Keratinocyte (primary cell): Measurements from ENCODE around the gene TLE7. TPM values are rescaled to one million over a fixed set of nuclear protein-coding genes. Genes with fewer than 3 reads are reported as not detected.

ENCODE experiments used
- DNase-seq: peaks from one replicate; pipeline ENCODE4 v3.0.0-alpha.2; 2011; ENCODE audit warnings: low read depth, missing footprints, low spot score
- FAIRE-seq: peaks from 2 replicates; lab custom pipeline; 2011; peaks lifted over from hg19 to GRCh38; lab: Jason Lieb, UNC
- H2AFZ ChIP-seq: 2 replicates; pipeline ENCODE4 v1.6.0; 2012; ENCODE audit warnings: low read length, control low read depth, inconsistent platforms; ENCODE audit not compliant: control insufficient read depth
- H3K27ac ChIP-seq: 2 replicates; pipeline ENCODE4 v1.5.1; 2011; ENCODE audit warnings: low read length; ENCODE audit not compliant: control insufficient read depth, insufficient read depth
- H3K27me3 ChIP-seq: 3 replicates; pipeline ENCODE4 v1.6.0; 2011; ENCODE audit warnings: low read length; ENCODE audit not compliant: control insufficient read depth, insufficient read depth; ENCODE audit errors: extremely low read depth
- H3K36me3 ChIP-seq, 2 experiments: 2 replicates in 1 of 2; 3 replicates in 1 of 2; pipeline ENCODE4 v1.5.1; 2011; ENCODE audit warnings: low read length in 2 of 2, mild to moderate bottlenecking in 1 of 2; ENCODE audit not compliant: control insufficient read depth in 2 of 2, insufficient read depth in 2 of 2; ENCODE audit errors: extremely low read depth in 1 of 2
- H3K4me1 ChIP-seq: 3 replicates; pipeline ENCODE4 v1.5.1; 2011; ENCODE audit warnings: low read length; ENCODE audit not compliant: control insufficient read depth, insufficient read depth; ENCODE audit errors: extremely low read depth
- H3K4me2 ChIP-seq: 3 replicates; pipeline ENCODE4 v1.6.0; 2011; ENCODE audit warnings: low read depth, low read length; ENCODE audit not compliant: control insufficient read depth, insufficient read depth; ENCODE audit errors: extremely low read depth
- H3K4me3 ChIP-seq, 3 experiments: fragments of 200-600 bp in 1 of 3; sonication (generic) in 1 of 3; 2 replicates in 2 of 3; 3 replicates in 1 of 3; pipeline ENCODE4 v1.5.1; 2011 to 2016; ENCODE audit warnings: low read length in 3 of 3, mild to moderate bottlenecking in 3 of 3, control low read depth in 2 of 3, inconsistent platforms in 1 of 3, low read depth in 1 of 3, mixed read lengths in 1 of 3, mixed run types in 1 of 3, moderate library complexity in 1 of 3; ENCODE audit not compliant: control insufficient read depth in 2 of 3, insufficient read depth in 2 of 3; ENCODE audit errors: extremely low read depth in 1 of 3
- H3K79me2 ChIP-seq: 2 replicates; pipeline ENCODE4 v1.6.0; 2012; ENCODE audit warnings: low read length; ENCODE audit not compliant: control insufficient read depth, insufficient read depth
- H3K9ac ChIP-seq: 3 replicates; pipeline ENCODE4 v1.6.0; 2011; ENCODE audit warnings: low read length; ENCODE audit not compliant: control insufficient read depth, insufficient read depth; ENCODE audit errors: extremely low read depth
- H3K9me1 ChIP-seq: 3 replicates; pipeline ENCODE4 v1.6.0; 2011; ENCODE audit warnings: low read length; ENCODE audit not compliant: control insufficient read depth, insufficient read depth; ENCODE audit errors: extremely low read depth
- H3K9me3 ChIP-seq: 2 replicates; pipeline ENCODE4 v1.5.1; 2012; ENCODE audit warnings: low read depth, low read length; ENCODE audit not compliant: control insufficient read depth
- H4K20me1 ChIP-seq: 3 replicates; pipeline ENCODE4 v1.6.0; 2011; ENCODE audit warnings: low read length; ENCODE audit not compliant: control insufficient read depth, insufficient read depth; ENCODE audit errors: extremely low read depth
- CTCF ChIP-seq, 3 experiments: IDR thresholded peaks in 1 of 3; conservative IDR thresholded peaks in 1 of 3; optimal IDR thresholded peaks in 1 of 3; 2 replicates in 2 of 3; 3 replicates in 1 of 3; pipeline versions ENCODE3 to v1.5.1; 2011; ENCODE audit warnings: low read length in 3 of 3, mild to moderate bottlenecking in 3 of 3, moderate library complexity in 2 of 3, control low read depth in 1 of 3, inconsistent platforms in 1 of 3; ENCODE audit not compliant: insufficient read depth in 2 of 3; ENCODE audit errors: extremely low read depth in 1 of 3
- EZH2 ChIP-seq: IDR thresholded peaks from one replicate; pipeline ENCODE4 v1.6.1; 2012; ENCODE audit warnings: inconsistent platforms, mild to moderate bottlenecking, low read length, moderate library complexity
- dilution Hi-C: fragments of 300-500 bp; cut with MboI; formaldehyde crosslinking; loops from one replicate; pipeline ENCODE4 v1.7.0; 2020; ENCODE audit warnings: low sequenced_read_pairs; ENCODE audit not compliant: extremely low pct_ligation_motif_present
- polyA plus RNA-seq, 5 experiments: library from polyadenylated mRNA; depleted of rRNA in 3 of 5; stranded (reverse) in 3 of 5; stranded (forward) in 1 of 5; unstranded in 1 of 5; fragments of >200 nt; gene quantifications; 1 replicate in 1 of 5; 2 replicates in 3 of 5; 3 replicates in 1 of 5; pipeline versions ENCODE4 v1.2.1 to v1.2.3, GENCODE V29; 2011 to 2012; ENCODE audit warnings: missing spikeins in 2 of 5, low read depth in 1 of 5, low replicate concordance in 1 of 5

TLE7 gene
- polyA plus RNA-seq, 1 donor (not counting 4 experiments of a cell fraction or from before 2014, with no cell fraction given), result not detected

- H4K20me1 ChIP-seq, result no peaks in the 10 kb centered on the region
- H3K27ac ChIP-seq, result no peak overlapping the region
- H3K79me2 ChIP-seq, result no peaks in the 10 kb centered on the region
- H2AFZ ChIP-seq, result no peak overlapping the region
- no peaks in the 10 kb centered on the region for H3K4me1 ChIP-seq
- TF ChIP-seq EZH2 (no peak), CTCF (optimal IDR thresholded peaks at IDR 0.05 in 1 of 3, IDR thresholded peaks at IDR 0.05 in 1 of 3, conservative IDR thresholded peaks at IDR 0.05 in 1 of 3; ENCODE audit: extremely low read depth in 1 of 3, insufficient read depth in 2 of 3, low read length in 3 of 3) (no peak)
- no peaks in the 10 kb centered on the region for H3K36me3 ChIP-seq
- no peak for DNase-seq
- no peaks in the 10 kb centered on the region for H3K27me3 ChIP-seq
- no peaks in the 10 kb centered on the region for H3K9me1 ChIP-seq
- no peak overlapping the region for H3K9ac ChIP-seq
- no peak for FAIRE-seq
- H3K9me3 ChIP-seq, result no peaks in the 10 kb centered on the region
- H3K4me3 ChIP-seq, result no peak overlapping the region
- H3K4me2 ChIP-seq, result no peak overlapping the region
- dilution Hi-C loops, result no loop called here
Observed at GRCh38 chr16:71432906-71433305, 8.9 kb downstream of the TLE7 start.

GRCh38 chr16:71431991-71432390 lies 9.9 kb downstream of the TLE7 start:
- no peak overlapping the region for H3K4me2 ChIP-seq
- no peaks in the 10 kb centered on the region for H3K79me2 ChIP-seq
- FAIRE-seq, result no peak
- H3K9me1 ChIP-seq, result no peaks in the 10 kb centered on the region
- no peak overlapping the region for H3K27ac ChIP-seq
- H3K9me3 ChIP-seq, result no peaks in the 10 kb centered on the region
- H3K9ac ChIP-seq, result no peak overlapping the region
- H3K4me3 ChIP-seq, result no peak overlapping the region
- no peaks in the 10 kb centered on the region for H4K20me1 ChIP-seq
- H3K4me1 ChIP-seq, result no peaks in the 10 kb centered on the region
- TF ChIP-seq CTCF (optimal IDR thresholded peaks at IDR 0.05 in 1 of 3, IDR thresholded peaks at IDR 0.05 in 1 of 3, conservative IDR thresholded peaks at IDR 0.05 in 1 of 3; ENCODE audit: extremely low read depth in 1 of 3, insufficient read depth in 2 of 3, low read length in 3 of 3), result no peak
- no peak for TF ChIP-seq EZH2
- no peaks in the 10 kb centered on the region for H3K36me3 ChIP-seq
- dilution Hi-C loops, result no loop called here
- no peaks in the 10 kb centered on the region for H3K27me3 ChIP-seq
- H2AFZ ChIP-seq, result no peak overlapping the region
- no peak for DNase-seq
